GM12864 (cell line): Measurements from ENCODE around the gene SLC22A23.

ENCODE experiments used
- DNase-seq: peaks from one replicate; pipeline ENCODE4 v3.0.0-alpha.2; 2011; ENCODE audit warnings: low read depth
- H3K4me3 ChIP-seq: 2 replicates; pipeline ENCODE4 v1.5.1; 2011; ENCODE audit warnings: mild to moderate bottlenecking, low read depth, low read length, control low read depth
- CTCF ChIP-seq: IDR thresholded peaks from 2 replicates; pipeline ENCODE4 v1.5.1; 2011; ENCODE audit warnings: low read depth, mild to moderate bottlenecking, moderate library complexity, low read length, control low read depth, inconsistent platforms; ENCODE audit errors: missing control alignments

Gene SLC22A23

GRCh38 chr6:3438190-3439167, 18.4 kb downstream of the SLC22A23 start:
- H3K4me3 ChIP-seq, result no peak overlapping the region
- no peak for TF ChIP-seq CTCF
- no peak for DNase-seq

- TF ChIP-seq CTCF, result no peak
- DNase-seq, result no peak
- no peak overlapping the region for H3K4me3 ChIP-seq
Observed at GRCh38 chr6:3433005-3433404, 23.8 kb downstream of the SLC22A23 start.

GRCh38 chr6:3432416-3432815, 24.4 kb downstream of the SLC22A23 start:
- H3K4me3 ChIP-seq, result no peak overlapping the region
- no peak for DNase-seq
- TF ChIP-seq CTCF, result no peak

GRCh38 chr6:3431994-3432393, 24.9 kb downstream of the SLC22A23 start:
- H3K4me3 ChIP-seq, result no peak overlapping the region
- no peak for DNase-seq
- no peak for TF ChIP-seq CTCF

- DNase-seq, result no peak
- H3K4me3 ChIP-seq, result no peak overlapping the region
- no peak for TF ChIP-seq CTCF
Observed at GRCh38 chr6:3429211-3429610, 27.6 kb downstream of the SLC22A23 start.

- no peak for DNase-seq
- no peak overlapping the region for H3K4me3 ChIP-seq
- TF ChIP-seq CTCF, result no peak
Observed at GRCh38 chr6:3428700-3429099, 28.1 kb downstream of the SLC22A23 start.

GRCh38 chr6:3428247-3428646, 28.6 kb downstream of the SLC22A23 start:
- no peak overlapping the region for H3K4me3 ChIP-seq
- no peak for TF ChIP-seq CTCF
- DNase-seq, result no peak
